Measurements from ENCODE around the gene CDH8.

CDH8 gene

DNA sequence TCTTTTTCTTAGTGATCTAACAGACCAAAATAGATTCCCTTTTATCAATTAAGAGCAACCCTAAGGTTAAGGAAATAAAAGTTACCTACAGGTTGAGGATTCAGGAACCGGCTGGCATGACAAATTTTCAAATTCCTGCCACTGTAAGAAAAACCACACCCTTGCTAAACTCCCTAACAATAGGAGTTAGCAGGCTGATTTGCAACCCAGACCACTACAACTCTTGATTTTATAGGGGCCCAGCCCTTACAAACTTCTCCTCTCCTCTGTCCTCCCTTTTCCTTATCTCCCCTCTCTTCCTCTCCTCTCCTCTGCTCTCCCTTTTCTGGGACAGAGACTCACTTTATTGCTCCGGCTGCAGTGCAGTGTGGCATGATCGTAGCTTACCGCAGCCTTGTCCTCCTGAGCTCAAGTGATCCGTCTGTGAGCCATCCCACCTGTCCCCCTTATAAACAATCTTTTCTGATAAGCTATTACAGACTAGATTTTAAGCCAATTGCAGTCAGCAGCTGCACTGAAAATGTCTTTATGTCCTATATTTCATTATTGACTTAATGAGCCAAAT is 418.9 kb downstream of the CDH8 start:
- no peak for DNase-seq (ENCODE audit: low read depth in 2 of 2)

DNA sequence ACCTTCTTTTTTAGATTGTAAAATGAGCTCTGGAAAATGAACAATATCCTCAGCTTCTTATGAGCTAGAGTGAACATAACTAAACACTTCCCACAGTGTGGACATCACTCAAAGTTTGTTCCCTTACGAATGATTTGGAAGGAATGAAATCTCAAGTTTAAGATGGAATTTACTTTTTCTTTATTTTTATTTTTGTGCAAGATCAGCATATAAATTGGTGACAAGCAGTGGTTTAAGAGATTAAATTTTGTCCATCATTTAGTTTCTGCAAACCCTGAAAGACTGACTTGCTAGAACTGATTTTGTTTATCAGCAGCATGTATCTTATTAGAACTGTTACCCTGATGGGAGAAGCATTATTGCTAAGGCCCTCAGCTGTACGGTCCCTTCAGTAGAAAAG is 420.1 kb downstream of the CDH8 start:
- DNase-seq (ENCODE audit: low read depth in 2 of 2) = no peak

DNA sequence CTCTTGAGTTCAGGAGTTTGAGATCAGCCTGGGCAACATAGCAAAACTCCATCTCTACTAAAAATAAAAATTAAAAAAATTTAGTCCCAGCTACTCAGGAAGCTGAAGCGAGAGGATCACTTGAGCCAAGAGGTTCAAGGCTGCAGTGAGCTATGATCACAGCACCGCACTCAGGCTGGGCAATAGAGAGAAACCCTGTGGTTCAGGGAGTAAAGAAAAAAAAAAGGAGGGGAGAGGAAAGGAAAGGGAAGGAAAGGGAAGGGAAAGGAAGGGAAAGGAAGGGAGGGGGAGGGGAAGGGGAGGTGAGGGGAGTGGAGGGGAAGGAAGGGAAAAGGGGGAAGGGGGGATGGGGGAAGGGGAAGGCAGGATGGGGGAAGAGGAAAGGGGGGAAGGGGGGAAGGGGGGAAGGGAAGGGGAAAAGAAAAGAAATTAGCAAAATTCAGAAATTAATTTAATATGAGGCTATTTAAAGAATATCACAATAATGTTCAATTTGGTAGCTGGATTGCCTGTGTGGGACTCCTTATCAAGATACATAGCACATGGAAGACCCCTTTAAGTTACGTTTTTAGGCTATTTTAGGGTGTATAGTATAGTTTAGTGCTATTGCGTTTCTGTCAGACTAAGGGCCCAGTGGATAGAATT is 424.3 kb downstream of the CDH8 start:
- DNase-seq (ENCODE audit: low read depth in 2 of 2) = no peak

GRCh38 chr16:61606581-61606980 is 429.7 kb downstream of the CDH8 start:
- no peak for DNase-seq (ENCODE audit: low read depth in 2 of 2)

Data from stimulated activated CD8-positive, alpha-beta memory T cell treated with anti-CD3 and anti-CD28 coated beads, Interleukin-2, amount 100 ng/mL, for 1 hour (primary cell).